DND-41 (cell line): ENCODE data around the gene EGFL7.

Experiments used
- ATAC-seq: fragments of 200-7000 bp; cut with Tn5 transposase; 3 replicates; pipeline ENCODE4 v1.9.1; 2021; ENCODE audit warnings: low read depth; ENCODE audit not compliant: insufficient read depth
- DNase-seq: peaks from one replicate; pipeline ENCODE4 v3.0.0-alpha.2; 2020
- H2AFZ ChIP-seq: 2 replicates; pipeline ENCODE4 v1.6.0; 2012; ENCODE audit warnings: low read depth, low read length
- H3K27ac ChIP-seq: 2 replicates; pipeline ENCODE4 v1.5.1; 2012; ENCODE audit warnings: low read length, inconsistent platforms
- H3K27me3 ChIP-seq: fragments of 200-600 bp; sonication (generic); 2 replicates; pipeline ENCODE4 v1.6.0; 2012; ENCODE audit warnings: low read length, mild to moderate bottlenecking, inconsistent platforms; ENCODE audit not compliant: insufficient read depth, poor library complexity
- H3K36me3 ChIP-seq: 2 replicates; pipeline ENCODE4 v1.5.1; 2012; ENCODE audit warnings: low read length, inconsistent platforms; ENCODE audit not compliant: insufficient read depth
- H3K4me1 ChIP-seq: 2 replicates; pipeline ENCODE4 v1.5.1; 2012; ENCODE audit warnings: mild to moderate bottlenecking, low read length; ENCODE audit not compliant: insufficient read depth
- H3K4me2 ChIP-seq: 2 replicates; pipeline ENCODE4 v1.6.0; 2012; ENCODE audit warnings: mild to moderate bottlenecking, moderate library complexity, low read length, inconsistent platforms; ENCODE audit not compliant: insufficient read depth
- H3K4me3 ChIP-seq, 2 experiments: fragments of 200-600 bp in 1 of 2; shearing (Covaris generic) in 1 of 2; 2 replicates each; pipeline ENCODE4 v1.5.1; 2012 to 2016; ENCODE audit warnings: inconsistent platforms in 2 of 2, low read length in 2 of 2, mild to moderate bottlenecking in 2 of 2, low read depth in 1 of 2, moderate library complexity in 1 of 2
- H3K79me2 ChIP-seq: 2 replicates; pipeline ENCODE4 v1.6.0; 2012; ENCODE audit warnings: low read length, inconsistent platforms; ENCODE audit not compliant: insufficient read depth
- H3K9ac ChIP-seq: 2 replicates; pipeline ENCODE4 v1.6.0; 2012; ENCODE audit warnings: low read depth, mild to moderate bottlenecking, inconsistent platforms, low read length, moderate library complexity
- H3K9me3 ChIP-seq: 2 replicates; pipeline ENCODE4 v1.5.1; 2012; ENCODE audit warnings: low read length, moderate library complexity, mild to moderate bottlenecking, inconsistent platforms; ENCODE audit not compliant: insufficient read depth, severe bottlenecking
- H4K20me1 ChIP-seq: 2 replicates; pipeline ENCODE4 v1.6.0; 2012; ENCODE audit warnings: low read length; ENCODE audit not compliant: insufficient read depth
- CTCF ChIP-seq: IDR thresholded peaks from 2 replicates; pipeline ENCODE4 v1.5.1; 2012; ENCODE audit warnings: borderline replicate concordance, low read length, moderate library complexity, mild to moderate bottlenecking; ENCODE audit not compliant: poor library complexity, severe bottlenecking; ENCODE audit errors: extremely low read depth
- EZH2 ChIP-seq: IDR thresholded peaks from 3 replicates; pipeline ENCODE4 v1.6.1; 2012; ENCODE audit warnings: borderline replicate concordance, low read depth, mild to moderate bottlenecking, moderate library complexity, low read length, inconsistent platforms; ENCODE audit not compliant: severe bottlenecking

EGFL7 gene

GRCh38 chr9:136653323-136654079, 9.2 kb upstream of the EGFL7 start:
- no peak overlapping the region for H3K4me3 ChIP-seq
- H3K27ac ChIP-seq: no peak overlapping the region
- DNase-seq: no peak
- no peak overlapping the region for H3K4me2 ChIP-seq
- no peaks in the 10 kb centered on the region for H3K36me3 ChIP-seq
- no peaks in the 10 kb centered on the region for H3K27me3 ChIP-seq
- no peak for TF ChIP-seq CTCF
- TF ChIP-seq EZH2: no peak
- H3K4me1 ChIP-seq: no peaks in the 10 kb centered on the region
- no peak overlapping the region for H3K9ac ChIP-seq
- no peaks in the 10 kb centered on the region for H3K79me2 ChIP-seq
- H3K9me3 ChIP-seq: no peaks in the 10 kb centered on the region
- no peaks in the 10 kb centered on the region for H4K20me1 ChIP-seq
- no peak for ATAC-seq
- no peak overlapping the region for H2AFZ ChIP-seq

- Histone ChIP-seq H3K27ac (no peak overlapping the region), H3K4me1 (peaks cover 7% of the 10 kb centered on the region), H2AFZ (no peak overlapping the region), H3K79me2 (no peaks in the 10 kb centered on the region), H3K36me3 (no peaks in the 10 kb centered on the region), H3K9ac (no peak overlapping the region), H3K4me2 (no peak overlapping the region), H3K27me3 (peaks cover 10% of the 10 kb centered on the region), H3K4me3 (no peak overlapping the region), H3K9me3 (no peaks in the 10 kb centered on the region), H4K20me1 (no peaks in the 10 kb centered on the region)
- TF ChIP-seq EZH2 (no peak), CTCF (no peak)
- no peak for ATAC-seq
- no peak for DNase-seq
These were observed 7.7 kb upstream of the EGFL7 start for GRCh38 chr9:136654820-136655535.

- H2AFZ ChIP-seq: no peak overlapping the region
- H3K79me2 ChIP-seq: no peaks in the 10 kb centered on the region
- H4K20me1 ChIP-seq: no peaks in the 10 kb centered on the region
- H3K9ac ChIP-seq: no peak overlapping the region
- TF ChIP-seq EZH2 (no peak), CTCF (no peak)
- no peak overlapping the region for H3K27ac ChIP-seq
- H3K4me3 ChIP-seq: no peak overlapping the region
- H3K36me3 ChIP-seq: no peaks in the 10 kb centered on the region
- no peak overlapping the region for H3K4me2 ChIP-seq
- ATAC-seq (no peak), DNase-seq (no peak)
- H3K27me3 ChIP-seq: peaks cover 10% of the 10 kb centered on the region
- peaks cover 7% of the 10 kb centered on the region for H3K4me1 ChIP-seq
- no peaks in the 10 kb centered on the region for H3K9me3 ChIP-seq
These were observed 7.1 kb upstream of the EGFL7 start for GRCh38 chr9:136655536-136656182.
